Activated CD8-positive, alpha-beta memory T cell treated with anti-CD3 and anti-CD28 coated beads, Interleukin-2, amount 50 U/mL, for 24 hours (primary cell): ENCODE measurements around the gene TXNRD2.
"Not testable (repeated sequence)": the region's sequence is repeated elsewhere in the genome, so short reads cannot be mapped to it uniquely, and the experiment has no call there.

Source experiments
- DNase-seq: peaks from one replicate; pipeline ENCODE4 v3.0.0-alpha.2; 2020; ENCODE audit errors: extremely low read depth

TXNRD2 gene

DNA sequence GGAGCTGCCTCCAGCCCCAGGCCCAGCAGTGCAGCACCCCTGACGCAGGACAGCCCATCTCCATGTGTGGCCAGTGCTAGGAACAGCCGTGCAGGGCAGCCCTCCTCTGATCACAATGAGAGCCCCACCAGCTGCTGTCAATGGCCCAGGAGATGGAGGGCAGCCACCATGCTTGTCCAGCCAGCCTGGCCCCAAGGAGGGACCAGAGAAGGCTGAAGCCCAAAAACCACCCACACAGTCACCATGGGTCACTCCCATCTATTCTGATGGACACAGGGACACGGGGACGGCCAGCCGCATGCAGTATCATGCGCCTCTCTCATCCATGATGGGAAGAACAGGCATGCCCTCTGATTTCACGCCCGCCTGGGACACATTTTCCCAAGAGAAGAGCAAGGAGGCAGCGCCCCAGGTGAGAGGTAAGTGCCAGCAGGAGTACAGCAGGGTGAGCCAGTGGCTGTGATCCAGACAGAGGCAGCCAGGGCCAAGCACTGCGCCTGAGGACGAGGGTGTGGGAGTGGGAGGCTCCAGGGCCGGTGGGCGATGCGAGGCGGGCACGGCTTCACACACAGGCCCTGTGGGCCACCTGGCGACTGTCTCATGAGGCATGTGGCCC, 53.4 kb downstream of the TXNRD2 start:
- DNase-seq, result no peak

DNA sequence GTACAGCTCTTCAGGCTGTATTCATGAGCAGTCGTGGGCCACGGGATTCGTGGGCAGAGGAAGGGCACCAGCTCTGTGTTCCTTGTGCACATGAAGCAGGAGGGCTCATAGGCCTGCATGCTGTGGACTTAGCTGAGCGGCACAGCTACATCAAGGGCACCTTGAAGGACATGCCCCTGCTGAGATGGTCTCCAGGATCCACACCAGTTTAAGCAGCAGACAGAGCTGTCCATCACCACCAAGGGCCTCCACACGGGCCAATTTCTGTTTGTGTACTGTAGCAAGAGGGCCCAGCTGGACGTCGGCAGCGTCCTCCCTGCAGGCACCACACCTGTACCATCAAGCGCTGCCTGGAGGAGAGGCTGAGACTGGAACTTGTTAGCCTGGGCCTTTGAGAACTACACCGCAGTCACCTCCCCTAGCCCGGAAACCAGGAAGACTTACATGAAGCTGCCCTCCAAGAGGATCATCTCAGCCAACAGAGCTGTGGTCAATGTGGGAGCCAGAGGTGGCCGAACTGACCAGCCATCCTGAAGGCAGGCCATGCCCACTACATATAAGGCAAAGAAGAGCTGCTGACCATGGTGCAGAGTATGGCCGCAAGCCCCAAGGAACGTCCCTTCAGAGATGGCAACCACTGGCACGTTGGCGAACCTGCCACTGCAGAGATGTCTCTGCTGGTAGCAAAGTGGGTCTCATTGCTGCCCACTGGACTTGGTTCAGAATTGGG, 54.2 kb downstream of the TXNRD2 start:
- no peak for DNase-seq

DNA sequence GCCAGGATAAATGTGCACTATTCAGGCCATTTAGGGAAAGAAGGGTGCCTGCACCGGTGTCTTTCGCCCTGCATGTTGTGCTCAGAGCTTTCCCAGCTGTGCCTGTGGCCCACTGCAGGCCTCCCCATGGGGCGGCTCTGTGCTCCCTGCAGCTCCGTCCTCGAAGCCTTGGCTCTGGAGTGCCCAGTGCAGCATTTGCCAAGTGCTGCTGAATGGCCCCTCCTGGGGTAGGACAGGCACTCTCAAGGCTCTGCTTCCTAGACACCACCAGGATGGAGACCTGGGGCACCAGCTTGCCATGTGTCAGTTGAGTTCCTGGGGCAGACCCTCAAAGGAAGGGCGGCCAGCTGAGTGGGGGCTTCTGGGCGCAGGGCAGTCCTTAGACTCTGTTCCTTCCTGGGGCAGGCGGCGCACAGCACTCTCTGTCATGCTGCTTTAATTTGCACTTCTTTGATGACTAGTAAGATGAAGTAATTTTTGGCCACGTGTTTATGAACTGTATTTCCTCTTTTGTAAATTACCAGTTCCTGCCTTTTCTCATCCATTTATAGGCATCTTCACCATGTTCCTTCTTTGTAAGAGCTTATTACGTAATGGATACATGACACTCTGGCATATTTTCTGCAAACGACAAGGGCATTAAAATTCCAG, 54.9 kb downstream of the TXNRD2 start:
- no peak for DNase-seq

DNA sequence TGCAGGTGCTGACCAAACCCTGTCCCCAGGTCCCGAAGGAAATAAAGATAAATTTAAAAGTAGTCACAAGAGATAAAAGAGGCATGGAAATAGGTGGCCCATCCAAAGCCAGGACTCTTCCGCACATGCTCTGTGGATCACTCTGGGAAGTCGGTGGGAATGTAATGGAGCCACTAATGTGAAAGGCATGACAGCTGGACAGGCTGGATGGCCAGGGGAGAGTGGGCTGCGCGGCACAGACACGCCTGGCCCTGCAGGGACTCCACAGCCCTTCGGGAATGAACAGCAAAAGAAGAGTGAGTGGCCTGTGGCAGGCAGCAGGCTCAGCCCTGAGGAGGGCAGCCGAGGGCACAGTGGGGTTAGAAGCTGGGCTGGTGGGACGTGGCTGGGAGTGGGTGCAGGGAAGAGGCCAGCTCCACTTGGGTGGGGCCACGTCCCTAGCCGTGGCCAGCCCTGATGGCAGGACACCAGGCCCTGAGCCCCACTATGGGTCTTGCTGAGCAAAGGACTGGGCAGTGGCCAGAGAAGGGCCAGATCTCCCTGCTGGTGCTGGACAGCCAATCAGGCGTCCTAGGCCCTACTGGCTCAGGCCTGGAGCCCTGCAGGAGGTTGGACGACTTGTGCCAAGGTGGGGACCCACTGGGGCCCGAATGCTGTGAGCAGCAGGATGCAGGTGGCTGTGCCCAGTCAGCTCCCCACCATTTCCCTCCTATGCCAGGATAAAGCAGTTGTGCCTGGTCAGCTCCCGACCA, 55.6 kb downstream of the TXNRD2 start:
- no peak for DNase-seq

DNA sequence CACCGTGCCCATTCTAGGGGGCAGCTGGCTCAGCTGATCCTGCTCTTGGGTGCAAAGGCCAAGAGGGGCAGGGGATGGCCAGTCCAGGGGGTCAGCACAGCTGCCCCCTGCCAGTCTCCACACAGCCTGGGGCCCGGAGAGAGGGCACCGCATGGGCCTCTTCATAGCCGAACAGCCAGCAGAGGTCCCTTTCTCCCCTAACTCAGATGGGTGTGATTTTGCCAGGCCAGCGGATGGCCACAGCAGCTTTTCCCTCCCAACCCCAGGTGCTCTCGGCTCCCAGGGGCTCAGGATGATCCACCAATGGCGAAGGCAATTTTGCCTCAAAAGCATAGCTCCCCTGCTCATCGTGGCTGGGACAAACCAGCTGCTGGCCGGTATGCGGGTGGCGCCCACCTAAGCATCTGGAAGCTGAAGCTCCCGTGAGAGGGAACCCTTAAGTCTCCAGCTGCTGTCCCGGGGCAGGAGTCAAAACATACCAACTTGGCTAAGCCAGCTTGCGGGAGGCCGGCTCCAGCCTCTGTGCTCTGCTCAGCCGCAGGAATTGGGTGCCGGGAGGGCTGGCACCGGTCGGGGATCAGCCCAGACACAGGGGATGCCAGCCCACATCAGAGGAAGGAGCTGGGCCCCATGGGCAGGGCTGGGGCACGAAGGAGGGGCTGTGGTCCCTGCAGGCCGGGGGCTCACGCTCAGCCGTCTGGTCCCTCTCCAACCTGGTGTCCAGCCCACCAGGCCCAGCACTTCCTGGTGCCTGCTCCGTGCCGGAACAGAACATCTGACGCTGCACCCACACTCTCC, 56.5 kb downstream of the TXNRD2 start:
- no peak for DNase-seq

DNA sequence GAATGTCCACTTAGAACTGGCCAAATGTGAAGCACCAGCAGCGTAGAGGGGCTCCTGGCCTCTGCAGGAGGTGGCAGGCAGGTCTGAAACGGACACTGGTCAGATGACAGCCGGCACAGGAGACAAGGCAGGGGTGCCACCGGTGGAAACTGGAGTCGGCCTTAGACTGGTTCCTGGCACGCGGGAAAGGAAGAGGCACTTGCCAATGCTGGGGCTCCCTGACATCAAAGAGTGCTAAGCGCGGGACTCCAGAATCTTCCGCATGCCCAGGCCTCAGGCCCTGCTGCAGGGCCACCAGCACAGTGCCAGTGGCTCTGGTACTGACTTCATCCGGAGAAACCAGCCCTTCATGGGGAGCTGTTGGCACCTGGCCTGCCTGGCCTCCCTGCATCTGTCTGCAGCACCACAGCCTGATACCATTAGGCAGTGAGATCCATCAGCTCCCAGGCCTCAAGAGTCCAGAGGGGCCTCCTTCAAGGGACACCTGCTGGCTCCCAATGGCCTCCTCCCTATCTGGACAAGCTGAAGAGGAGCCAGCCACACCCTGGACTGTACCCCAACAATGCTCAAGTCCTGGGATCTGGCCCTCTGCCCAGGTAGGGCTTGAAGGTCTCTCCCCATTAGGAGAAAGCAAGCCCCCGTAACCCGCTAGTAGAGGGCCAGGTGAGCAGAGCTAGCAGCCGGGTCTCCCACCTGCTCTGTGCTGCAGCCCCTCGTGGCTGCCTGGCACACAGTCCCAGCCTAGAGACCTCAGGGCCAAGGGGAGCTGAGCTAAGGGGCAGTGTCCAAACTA, 57.3 kb downstream of the TXNRD2 start:
- DNase-seq, result no peak

DNA sequence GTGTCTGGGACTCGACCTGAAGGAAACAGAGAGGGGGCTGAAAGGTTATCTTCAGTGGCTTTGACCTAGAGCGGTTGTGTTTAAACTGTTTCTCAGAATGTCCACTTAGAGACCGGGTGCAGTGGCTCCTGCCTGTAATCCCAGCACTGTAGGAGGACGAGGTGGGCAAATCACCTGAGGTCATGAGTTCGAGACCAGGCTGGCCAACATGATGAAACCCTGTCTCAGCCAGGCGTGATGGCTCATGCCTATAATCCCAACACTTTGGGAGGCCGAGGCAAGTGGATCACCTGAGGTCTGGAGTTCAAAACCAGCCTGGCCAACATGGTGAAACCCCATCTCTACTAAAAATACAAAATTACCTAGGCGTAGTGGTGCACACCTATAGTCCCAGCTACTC, 58.2 kb downstream of the TXNRD2 start:
- not testable (repeated sequence) for DNase-seq

DNA sequence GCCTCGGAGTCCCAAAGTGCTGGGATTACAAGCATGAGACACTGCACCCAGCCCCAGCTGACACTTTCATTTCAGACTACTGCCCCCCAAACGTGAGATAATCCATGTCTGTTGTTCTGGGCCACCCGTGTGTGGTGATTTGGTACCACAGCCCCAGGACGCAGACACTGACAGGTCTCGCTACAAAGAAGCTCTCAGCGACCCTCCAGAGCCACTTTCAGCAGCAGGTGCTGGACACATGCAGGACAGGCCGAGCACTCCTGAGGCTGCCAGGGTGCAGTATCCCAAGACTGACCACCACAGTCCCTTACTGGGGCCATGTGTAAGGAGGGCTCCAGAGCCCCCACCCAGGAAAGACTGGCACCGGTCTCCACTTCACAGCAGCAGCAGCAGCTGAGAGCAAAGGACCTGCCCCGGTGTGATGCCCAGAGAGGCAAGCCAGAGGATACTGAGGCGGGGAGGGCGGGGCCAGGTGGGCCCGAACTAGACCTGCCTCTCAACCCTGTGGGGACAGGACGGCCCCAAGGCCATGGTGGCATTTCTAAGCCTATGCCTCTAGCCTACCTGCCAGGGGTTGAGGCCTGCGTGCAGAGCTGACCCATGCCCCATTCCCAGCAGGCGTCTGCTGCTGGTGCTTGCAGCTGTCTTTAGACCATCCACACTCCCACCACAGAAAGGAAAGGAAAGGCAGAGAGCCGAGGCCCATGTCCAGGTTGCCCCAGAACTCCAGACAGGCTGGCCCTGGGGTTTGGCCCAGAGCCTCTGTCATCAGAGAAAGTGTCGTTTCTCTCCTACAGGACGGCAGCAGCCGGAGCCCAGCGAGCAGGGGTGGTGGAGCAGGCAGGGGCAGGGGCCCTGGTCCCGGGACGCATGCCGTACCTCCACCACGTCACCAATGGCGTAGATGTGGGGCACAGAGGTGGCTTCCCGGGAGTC, 58.9 kb downstream of the TXNRD2 start:
- no peak for DNase-seq

DNA sequence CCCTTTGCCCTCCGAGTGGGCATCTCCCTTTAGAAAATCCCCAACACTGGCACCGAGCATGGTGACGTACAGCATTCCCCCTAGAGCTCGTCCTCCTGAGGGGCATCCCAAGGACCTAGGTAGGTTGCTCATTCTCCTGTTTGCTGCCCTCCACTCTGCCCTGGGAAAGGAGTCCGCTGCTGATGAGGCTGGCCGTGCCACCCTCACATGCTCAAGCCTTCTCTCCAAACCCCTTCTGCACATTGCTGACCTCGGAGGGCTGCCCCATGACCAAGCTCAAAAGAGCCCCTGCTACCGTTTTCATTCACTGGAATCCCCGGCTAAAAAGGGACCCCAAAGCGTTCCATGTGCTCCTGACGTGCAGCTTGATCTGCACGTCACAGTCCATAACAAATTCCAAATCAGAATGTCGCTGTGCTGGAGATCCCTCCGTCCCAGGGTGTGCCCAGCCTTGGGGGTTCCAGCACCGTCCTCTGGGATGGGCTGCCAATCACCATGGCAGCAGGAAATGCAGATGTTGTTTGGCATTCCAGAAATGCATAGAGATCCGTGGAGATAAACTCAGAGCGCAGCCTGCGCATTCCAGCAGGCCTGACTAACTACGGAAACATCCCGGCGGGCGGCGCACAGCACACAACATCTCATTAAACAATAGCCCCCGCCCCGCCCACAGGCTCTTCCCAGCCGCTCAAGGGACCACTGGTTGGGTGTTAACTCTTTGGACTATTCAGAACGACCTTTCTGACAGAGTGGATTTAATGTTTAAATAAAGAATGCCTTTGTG, 60.6 kb downstream of the TXNRD2 start:
- DNase-seq, result no peak

DNA sequence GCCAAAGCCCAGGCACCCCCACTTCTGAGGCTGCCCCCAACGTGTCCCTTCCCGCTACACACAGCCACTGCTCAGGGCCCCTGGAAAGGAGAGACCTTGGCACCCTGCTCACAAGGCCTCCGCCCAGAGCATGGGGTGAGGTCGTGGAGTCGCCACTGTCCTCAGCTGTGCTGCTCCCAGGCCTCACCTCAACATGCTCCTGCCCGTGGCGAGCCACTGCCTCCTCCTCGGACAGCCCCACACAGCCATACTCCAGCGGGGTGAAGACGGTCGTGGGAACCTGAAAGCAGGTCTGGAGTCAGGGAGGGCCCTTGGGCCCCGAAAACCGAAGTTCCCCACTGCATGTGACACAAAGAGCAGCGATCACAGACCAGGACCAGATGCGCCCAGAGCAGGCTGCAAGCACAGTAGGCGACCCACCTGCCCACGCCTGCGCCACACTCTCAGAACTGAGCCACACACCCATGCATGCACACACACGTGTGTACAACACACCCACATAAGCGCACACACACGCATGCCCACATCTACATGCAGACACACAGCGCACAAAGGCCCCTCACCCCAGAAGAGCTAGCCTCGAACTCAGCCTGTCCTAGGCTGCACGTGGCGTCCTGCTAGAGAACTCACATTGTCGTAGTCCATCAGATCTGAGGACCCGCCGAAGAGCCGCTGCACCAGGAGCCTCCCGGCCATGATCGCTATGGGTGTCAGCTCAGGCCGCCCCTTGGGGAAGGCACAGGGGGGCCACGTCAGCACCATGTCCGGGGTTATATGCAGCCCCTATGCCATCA, 61.4 kb downstream of the TXNRD2 start:
- DNase-seq, result no peak

DNA sequence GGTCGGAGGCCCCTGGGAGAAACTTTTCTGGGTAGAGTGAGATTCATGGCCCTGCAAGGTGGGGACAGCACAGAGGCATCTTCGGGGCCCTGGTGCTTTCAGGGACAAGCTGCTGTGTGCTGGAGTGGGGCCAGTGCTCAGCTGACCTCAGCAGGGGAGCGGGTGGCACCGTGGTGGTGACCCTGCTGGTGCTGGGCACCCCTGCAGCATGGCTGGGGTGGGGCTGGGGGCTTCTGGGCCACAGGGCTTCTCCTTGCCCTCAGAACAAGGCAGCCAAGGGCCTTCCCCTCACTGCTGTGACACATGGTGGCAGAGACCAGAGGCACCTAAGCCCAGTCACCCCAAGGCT, 62.0 kb downstream of the TXNRD2 start:
- no peak for DNase-seq

DNA sequence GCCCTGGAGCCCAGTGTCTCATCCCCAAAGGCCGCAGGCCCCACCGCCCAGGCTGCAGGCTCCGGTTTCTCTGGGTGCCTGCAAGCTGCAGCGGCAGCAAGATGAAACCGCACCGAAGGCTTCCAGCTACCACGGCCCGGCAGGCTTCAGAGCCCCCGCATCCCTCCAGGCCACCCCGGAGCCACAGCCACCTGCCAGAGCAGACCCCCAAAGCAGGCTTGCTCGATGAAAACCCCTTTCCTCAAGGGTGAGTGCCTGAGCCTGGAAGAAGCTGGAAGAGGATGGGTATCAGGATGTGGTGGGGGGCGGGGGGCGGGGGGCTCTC, 62.4 kb downstream of the TXNRD2 start:
- no peak for DNase-seq

DNA sequence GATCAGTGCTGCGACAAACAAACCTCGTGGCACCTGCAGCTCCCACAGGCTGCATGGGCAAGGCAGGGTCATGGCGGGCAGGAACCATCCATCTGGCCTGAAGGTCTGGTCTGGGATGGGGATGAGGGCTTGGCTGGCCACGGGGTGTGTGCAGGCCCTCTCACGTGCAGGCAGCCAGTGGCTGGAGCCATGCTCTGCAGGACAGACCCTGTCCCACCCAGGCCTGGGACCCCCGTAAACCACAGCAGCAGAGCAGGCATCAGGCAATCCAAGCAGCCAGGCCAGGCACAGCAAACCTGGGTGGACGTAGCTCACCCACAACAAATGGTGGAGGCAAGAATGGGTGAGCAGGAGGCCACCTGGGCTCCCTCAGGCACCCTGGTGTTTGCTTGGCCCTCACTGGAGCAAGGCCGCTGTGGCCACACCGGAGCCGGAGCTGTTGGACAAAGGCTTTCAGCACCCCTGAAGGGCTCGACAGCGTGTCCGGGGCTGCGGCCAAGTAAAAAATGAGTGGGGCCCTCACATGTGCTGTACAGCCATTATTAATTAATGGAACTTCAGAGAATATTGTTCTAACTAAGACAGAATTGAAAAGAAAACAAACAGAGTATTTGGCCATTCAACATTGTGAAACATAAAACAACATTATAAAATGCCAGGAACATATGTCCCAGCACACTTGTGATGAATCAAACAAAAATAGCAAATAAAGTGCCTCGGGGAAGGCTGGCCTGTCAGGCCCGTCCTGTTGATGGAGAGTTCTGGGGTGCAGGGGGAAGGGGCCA, 63.0 kb downstream of the TXNRD2 start:
- DNase-seq, result no peak

DNA sequence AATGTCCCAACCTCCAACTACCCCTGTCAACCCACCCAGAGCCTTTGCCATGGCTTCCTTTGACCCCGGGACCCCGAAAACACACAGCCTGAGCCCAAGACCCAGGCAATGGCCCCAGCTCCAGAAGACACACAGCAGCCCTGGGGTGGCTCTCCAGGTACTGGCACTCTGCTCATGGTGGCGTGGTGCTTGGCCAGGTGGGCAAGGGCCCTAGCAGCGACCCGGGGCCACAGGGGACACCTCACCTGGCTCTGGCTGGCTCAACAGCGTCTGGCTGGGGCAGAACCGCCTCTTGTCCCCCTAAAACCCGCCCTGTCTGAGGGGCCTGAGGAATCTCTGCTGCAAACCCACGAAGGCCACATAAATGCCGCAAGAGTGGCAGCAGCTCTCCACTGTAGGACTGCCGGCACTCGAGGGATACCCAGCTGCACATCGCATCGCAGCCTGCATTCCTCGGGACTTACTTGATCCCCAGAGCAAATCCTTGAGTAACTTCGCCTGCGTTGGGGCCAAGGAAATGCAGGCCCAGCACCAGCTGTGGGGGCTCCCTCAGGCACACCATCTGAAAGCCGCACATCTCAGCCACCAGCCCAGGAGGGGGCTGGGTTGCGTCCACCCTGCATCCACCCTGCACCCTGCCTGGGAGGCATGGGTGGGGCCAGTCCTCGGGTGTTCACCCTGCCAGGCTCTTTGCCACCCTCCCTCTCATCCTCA, 63.8 kb downstream of the TXNRD2 start:
- DNase-seq, result no peak

DNA sequence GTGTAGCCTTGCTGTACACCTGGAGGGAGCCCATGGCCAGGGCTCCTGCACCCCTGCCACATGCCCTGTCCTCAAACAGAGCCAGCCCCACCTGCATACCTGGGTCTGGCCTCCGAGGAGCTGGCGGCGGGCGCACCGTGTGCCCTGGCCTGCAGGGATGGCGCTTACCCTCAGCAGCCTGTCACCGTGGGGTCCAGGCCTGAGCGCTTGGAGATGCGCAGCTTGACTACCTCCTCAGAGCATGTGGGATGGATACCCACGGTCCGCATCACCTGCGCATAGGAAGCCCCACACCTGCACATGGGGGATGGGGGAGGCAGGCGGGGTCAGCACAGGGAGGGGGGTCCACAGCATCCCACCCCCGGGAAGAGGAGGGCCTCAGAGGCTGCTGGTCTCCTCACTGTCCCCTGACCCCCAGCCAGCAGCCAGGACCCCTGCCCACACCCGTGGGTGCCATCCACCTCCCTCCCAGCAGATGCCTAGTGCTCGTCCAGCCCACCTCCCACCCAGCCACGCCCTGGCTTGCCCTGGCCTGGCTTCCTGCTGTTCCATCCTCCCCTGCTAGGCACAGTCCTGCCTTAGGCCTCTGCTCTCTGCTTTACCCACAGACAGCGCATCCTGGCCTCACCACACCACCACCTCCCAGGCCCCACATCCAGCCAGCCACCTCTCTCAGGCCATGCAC, 64.5 kb downstream of the TXNRD2 start:
- no peak for DNase-seq

DNA sequence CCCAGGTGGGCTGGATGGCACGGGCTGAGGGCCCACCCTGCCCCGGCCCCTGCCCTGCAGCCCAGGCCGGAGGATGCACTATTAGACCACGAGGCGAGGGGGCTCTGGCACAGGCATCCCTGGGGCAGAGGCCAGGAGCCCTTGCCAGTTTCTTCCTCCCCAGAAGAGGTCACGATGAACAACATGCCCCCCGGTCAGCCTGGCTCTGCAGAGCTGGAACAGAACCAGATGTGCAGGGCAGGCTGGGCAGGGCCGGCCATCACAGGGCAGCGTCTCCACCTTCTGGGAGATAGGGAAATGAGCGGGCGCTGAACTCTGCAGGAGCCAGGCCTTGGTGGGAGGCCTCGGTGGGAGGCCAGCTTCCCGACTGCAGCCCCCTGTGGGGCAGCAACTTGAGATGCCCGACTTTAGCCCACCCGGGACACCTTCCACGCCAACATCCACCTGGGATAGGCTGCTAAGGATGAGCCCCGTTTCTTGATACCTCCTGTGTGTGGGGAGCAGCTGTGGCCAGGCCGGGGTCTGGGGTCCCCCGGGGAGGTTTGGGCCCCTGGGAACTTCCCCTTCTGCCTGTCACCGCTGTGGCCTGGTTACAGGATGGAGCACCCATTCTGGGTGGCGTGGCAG, 65.2 kb downstream of the TXNRD2 start:
- no peak for DNase-seq
